ENCODE measurements around the gene PGF.

DNA sequence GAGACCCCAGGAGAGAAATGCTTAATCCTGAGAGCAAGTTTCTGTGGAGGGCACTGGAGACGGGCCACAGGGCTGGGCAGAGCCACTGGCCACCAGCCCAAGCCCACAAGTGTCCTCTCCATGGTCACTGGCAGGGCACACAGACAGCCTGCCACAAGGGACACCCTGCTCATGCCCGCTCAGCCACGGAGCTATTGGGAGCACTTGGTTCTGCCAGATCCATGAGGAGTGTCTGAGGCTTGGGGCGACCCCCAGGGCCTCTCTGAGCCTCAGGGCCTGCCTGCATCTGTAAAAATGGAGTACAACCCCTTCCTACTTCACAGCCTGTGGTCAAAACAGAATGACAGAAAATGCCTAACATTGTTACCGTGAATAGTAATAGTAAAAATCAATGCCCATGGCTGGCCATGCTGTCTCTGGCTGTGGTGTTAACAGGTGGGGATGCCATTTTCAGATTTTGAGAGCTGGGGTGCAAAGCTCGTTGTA lies 3.2 kb downstream of the PGF start:
- TF ChIP-seq, protein P1, sequence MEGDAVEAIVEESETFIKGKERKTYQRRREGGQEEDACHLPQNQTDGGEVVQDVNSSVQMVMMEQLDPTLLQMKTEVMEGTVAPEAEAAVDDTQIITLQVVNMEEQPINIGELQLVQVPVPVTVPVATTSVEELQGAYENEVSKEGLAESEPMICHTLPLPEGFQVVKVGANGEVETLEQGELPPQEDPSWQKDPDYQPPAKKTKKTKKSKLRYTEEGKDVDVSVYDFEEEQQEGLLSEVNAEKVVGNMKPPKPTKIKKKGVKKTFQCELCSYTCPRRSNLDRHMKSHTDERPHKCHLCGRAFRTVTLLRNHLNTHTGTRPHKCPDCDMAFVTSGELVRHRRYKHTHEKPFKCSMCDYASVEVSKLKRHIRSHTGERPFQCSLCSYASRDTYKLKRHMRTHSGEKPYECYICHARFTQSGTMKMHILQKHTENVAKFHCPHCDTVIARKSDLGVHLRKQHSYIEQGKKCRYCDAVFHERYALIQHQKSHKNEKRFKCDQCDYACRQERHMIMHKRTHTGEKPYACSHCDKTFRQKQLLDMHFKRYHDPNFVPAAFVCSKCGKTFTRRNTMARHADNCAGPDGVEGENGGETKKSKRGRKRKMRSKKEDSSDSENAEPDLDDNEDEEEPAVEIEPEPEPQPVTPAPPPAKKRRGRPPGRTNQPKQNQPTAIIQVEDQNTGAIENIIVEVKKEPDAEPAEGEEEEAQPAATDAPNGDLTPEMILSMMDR (IDR thresholded peaks at IDR 0.05), result no peak
- no peak for TF ChIP-seq POLR2A (IDR thresholded peaks at IDR 0.05)
- TF ChIP-seq POLR2AphosphoS5 (IDR thresholded peaks at IDR 0.05), result no peak
- no peak for TF ChIP-seq EP300 (IDR thresholded peaks at IDR 0.05; ENCODE audit: low read depth)

All from transverse colon (tissue), 4 donors.